ENCODE results near the gene ODF2. TPM values are rescaled to one million over a fixed set of nuclear protein-coding genes. Genes with fewer than 3 reads are reported as not detected.

ODF2 gene
- total RNA-seq, 3 donors from 2014 or later, result 23.1 to 27.9 (median 25.1) TPM

DNA sequence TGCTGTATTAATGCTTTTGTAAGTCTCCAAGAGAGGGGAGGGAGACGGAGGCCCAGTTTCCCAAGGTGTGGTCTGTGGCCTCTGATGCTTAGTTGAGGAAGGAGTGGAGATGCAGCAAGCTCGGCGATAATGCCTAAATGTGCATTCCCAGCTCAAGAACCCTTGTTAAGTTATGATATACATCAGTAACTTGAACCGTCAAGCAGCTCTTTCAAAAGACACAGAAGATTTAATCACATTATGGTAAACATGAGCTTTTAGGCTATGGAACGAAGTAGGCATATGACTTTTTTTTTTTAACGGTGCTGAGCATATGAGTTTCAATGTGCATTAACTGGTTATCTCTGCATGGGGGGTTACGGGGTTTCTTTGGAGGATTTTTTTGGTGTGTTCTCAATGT lies 26.4 kb downstream of the ODF2 start:
- no peak overlapping the region for H3K27ac ChIP-seq
- no peaks in the 10 kb centered on the region for H3K4me1 ChIP-seq
- TF ChIP-seq POLR2AphosphoS5 (IDR thresholded peaks at IDR 0.05), result no peak
- TF ChIP-seq POLR2A (IDR thresholded peaks at IDR 0.05), result no peak
- TF ChIP-seq, protein P1, sequence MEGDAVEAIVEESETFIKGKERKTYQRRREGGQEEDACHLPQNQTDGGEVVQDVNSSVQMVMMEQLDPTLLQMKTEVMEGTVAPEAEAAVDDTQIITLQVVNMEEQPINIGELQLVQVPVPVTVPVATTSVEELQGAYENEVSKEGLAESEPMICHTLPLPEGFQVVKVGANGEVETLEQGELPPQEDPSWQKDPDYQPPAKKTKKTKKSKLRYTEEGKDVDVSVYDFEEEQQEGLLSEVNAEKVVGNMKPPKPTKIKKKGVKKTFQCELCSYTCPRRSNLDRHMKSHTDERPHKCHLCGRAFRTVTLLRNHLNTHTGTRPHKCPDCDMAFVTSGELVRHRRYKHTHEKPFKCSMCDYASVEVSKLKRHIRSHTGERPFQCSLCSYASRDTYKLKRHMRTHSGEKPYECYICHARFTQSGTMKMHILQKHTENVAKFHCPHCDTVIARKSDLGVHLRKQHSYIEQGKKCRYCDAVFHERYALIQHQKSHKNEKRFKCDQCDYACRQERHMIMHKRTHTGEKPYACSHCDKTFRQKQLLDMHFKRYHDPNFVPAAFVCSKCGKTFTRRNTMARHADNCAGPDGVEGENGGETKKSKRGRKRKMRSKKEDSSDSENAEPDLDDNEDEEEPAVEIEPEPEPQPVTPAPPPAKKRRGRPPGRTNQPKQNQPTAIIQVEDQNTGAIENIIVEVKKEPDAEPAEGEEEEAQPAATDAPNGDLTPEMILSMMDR (IDR thresholded peaks at IDR 0.05), result no peak
- H3K4me3 ChIP-seq, result no peak overlapping the region
- no peak for DNase-seq (ENCODE audit: low spot score in 2 of 2)
- no peaks in the 10 kb centered on the region for H3K36me3 ChIP-seq
- H3K9me3 ChIP-seq, result no peaks in the 10 kb centered on the region
- H3K27me3 ChIP-seq, result no peaks in the 10 kb centered on the region
- intact Hi-C loops (cut with DNase I; ENCODE audit: low total_unique reads), result no loop called here

DNA sequence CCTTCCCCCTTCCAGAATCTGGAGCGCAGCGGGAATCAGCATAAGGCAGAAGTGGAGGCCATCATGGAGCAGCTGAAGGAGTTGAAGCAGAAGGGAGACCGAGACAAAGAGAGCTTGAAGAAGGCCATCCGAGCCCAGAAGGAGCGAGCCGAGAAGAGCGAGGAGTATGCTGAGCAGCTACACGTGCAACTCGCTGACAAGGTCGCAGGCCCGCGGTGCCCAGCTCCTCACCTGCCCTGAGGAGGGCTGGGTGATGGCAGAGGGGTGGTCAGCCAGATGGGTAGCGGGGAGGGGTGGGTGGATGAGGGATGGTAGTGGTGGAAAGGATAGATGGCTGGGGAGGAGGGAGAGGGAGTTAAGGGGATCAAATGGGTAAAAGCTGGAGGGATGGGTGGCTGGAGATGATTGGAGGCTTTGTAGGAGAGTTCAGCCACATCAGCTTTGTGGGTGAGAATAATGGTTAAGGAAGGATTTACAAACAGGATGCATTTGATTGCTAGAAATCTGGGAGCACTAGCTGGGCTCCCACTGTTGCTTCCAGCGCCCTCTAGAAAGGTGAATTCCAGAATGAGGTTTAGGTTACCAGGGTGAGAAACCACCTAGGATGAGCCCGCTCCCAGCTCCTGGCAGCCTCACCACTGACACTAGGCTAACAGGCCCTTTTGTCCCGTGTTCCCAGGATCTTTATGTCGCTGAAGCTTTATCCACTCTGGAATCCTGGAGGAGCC lies 29.0 kb downstream of the ODF2 start:
- DNase-seq (ENCODE audit: low spot score in 2 of 2), result no peak
- no peaks in the 10 kb centered on the region for H3K27me3 ChIP-seq
- no peak overlapping the region for H3K4me3 ChIP-seq
- no peaks in the 10 kb centered on the region for H3K36me3 ChIP-seq
- no peak overlapping the region for H3K27ac ChIP-seq
- TF ChIP-seq POLR2AphosphoS5 (IDR thresholded peaks at IDR 0.05), result no peak
- TF ChIP-seq POLR2A (IDR thresholded peaks at IDR 0.05), result no peak
- TF ChIP-seq, protein P1 (IDR thresholded peaks at IDR 0.05), result no peak
- intact Hi-C loops (cut with DNase I; ENCODE audit: low total_unique reads), result no loop called here
- H3K4me1 ChIP-seq, result no peaks in the 10 kb centered on the region
- H3K9me3 ChIP-seq, result no peaks in the 10 kb centered on the region

DNA sequence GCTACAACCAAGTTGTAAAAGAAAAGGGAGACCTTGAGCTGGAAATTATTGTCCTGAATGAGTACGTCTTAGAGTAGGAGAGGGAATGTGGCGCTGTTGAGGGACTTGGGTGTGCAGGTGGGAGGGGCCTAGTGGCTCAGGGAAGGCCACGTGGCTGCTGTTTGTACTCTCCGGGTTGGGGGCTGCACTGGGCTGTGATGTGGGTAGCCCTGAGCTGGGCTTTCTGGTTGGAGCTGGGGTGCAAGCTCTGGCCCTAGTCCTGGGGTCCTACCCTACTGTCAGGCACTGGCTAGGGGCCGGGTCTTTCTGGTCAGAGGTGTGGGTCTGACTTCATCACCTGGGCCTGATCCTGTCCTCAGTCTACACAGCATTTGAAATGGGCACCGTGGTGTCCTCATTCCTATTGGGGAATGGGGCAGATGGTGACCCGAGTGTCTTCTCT lies 29.6 kb downstream of the ODF2 start:
- no peaks in the 10 kb centered on the region for H3K36me3 ChIP-seq
- H3K9me3 ChIP-seq, result no peaks in the 10 kb centered on the region
- no peaks in the 10 kb centered on the region for H3K4me1 ChIP-seq
- intact Hi-C loops (cut with DNase I; ENCODE audit: low total_unique reads), result no loop called here
- H3K27ac ChIP-seq, result no peak overlapping the region
- no peak overlapping the region for H3K4me3 ChIP-seq
- H3K27me3 ChIP-seq, result no peaks in the 10 kb centered on the region
- TF ChIP-seq POLR2AphosphoS5 (IDR thresholded peaks at IDR 0.05), result no peak
- no peak for TF ChIP-seq POLR2A (IDR thresholded peaks at IDR 0.05)
- TF ChIP-seq, protein P1 (IDR thresholded peaks at IDR 0.05), result no peak
- no peak for DNase-seq (ENCODE audit: low spot score in 2 of 2)

DNA sequence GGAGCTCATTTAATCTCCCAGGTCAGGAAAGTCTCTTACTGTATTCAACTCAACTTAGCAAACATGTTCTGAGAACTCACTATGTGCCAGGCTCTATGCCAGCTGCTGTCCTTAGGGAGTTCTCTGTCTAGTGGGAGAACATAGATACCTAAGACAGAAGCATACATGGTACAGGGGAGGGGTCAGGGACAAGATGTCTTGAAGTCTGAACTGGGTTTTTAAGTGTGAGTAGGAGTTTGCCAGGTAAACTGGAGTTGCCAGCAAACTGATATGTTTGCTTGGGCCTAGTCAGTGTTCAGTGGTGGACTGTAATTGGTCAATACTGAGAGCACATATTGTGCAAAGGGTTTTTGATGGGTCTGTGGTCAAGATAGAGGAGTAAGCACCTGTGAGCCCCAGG lies 30.4 kb downstream of the ODF2 start:
- H3K36me3 ChIP-seq, result no peaks in the 10 kb centered on the region
- H3K4me3 ChIP-seq, result no peak overlapping the region
- TF ChIP-seq, protein P1 (IDR thresholded peaks at IDR 0.05), result no peak
- no peak for TF ChIP-seq POLR2A (IDR thresholded peaks at IDR 0.05)
- TF ChIP-seq POLR2AphosphoS5 (IDR thresholded peaks at IDR 0.05), result no peak
- no peaks in the 10 kb centered on the region for H3K4me1 ChIP-seq
- H3K9me3 ChIP-seq, result no peaks in the 10 kb centered on the region
- no peak overlapping the region for H3K27ac ChIP-seq
- no peak for DNase-seq (ENCODE audit: low spot score in 2 of 2)
- intact Hi-C loops (cut with DNase I; ENCODE audit: low total_unique reads), result no loop called here
- no peaks in the 10 kb centered on the region for H3K27me3 ChIP-seq

DNA sequence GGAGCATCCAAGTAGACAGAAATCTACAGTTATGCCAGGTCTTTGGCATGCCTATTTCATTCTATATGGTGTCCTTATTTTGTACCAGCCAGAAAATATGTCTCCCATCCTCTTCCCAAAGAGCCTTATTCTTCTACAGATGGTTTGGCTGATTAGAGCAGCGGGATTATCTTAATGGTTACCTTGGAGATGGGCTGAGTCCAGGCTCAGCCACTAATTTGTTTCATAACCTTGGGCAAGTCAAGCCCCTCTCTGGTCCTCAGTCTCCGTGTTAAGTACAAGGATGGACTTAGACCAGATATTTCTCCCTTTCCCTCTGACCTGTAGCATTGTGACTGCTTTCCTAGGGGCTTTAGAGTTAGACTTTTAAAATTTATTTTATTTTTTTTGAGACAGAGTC lies 37.6 kb downstream of the ODF2 start:
- H3K27ac ChIP-seq, result no peak overlapping the region
- no peak for DNase-seq (ENCODE audit: low spot score in 2 of 2)

More for the DNA sequence above, 37.6 kb downstream of the ODF2 start:
- H3K4me3 ChIP-seq, result no peak overlapping the region
- no peaks in the 10 kb centered on the region for H3K27me3 ChIP-seq
- intact Hi-C loops (cut with DNase I; ENCODE audit: low total_unique reads), result no loop called here
- no peak for TF ChIP-seq POLR2A (IDR thresholded peaks at IDR 0.05)
- TF ChIP-seq, protein P1 (IDR thresholded peaks at IDR 0.05), result no peak
- no peaks in the 10 kb centered on the region for H3K9me3 ChIP-seq
- H3K36me3 ChIP-seq, result no peaks in the 10 kb centered on the region
- no peaks in the 10 kb centered on the region for H3K4me1 ChIP-seq

All from breast epithelium (tissue), 4 donors.